GM15510 (cell line): ENCODE data around the gene EEF1A2.

Experiments
- POLR2A ChIP-seq: IDR thresholded peaks from 3 replicates; pipeline ENCODE4 v1.6.1; 2011; ENCODE audit warnings: borderline replicate concordance; ENCODE audit not compliant: insufficient read length; ENCODE audit errors: extremely low read depth

The EEF1A2 gene

DNA sequence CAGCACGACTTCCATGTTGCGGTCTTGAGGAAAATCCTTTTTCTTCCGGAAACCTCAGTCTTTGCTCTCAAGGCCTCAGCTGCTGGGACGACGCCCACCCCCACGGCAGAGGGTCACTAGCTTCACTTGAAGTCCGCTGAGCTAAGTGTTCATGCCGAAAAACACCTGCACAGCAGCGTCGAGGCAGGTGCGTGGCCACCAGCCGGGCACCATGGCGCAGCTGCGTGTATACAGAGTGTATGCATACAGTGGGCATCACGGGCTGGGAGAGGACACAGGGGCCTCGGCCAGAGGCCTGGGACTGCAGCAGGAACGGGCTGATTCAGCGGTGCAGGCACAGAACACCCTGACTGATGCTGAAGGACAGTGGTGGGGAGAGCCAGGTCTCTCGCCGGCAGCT lies 46.5 kb downstream of the EEF1A2 start:
- no peak for TF ChIP-seq POLR2A

DNA sequence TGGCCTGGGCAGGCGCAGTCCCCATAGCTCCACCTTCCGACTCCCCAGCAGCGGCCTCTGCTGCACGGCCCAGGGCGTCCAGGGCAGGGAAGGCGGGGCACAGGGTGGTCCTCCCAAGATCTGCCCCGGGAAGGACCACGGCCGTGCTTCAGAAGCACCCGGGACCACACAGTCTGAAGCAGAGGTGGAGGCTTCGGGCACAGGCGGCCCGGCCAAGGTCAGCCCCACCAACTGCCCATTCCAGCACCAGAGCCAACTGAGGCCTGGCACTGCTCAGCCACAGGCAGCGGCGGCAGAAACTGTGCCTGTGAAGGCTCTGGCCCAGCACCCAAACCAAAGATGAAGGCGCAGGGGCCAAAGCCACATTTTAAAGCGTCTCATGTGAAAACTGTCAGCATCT lies 47.1 kb downstream of the EEF1A2 start:
- TF ChIP-seq POLR2A: no peak

DNA sequence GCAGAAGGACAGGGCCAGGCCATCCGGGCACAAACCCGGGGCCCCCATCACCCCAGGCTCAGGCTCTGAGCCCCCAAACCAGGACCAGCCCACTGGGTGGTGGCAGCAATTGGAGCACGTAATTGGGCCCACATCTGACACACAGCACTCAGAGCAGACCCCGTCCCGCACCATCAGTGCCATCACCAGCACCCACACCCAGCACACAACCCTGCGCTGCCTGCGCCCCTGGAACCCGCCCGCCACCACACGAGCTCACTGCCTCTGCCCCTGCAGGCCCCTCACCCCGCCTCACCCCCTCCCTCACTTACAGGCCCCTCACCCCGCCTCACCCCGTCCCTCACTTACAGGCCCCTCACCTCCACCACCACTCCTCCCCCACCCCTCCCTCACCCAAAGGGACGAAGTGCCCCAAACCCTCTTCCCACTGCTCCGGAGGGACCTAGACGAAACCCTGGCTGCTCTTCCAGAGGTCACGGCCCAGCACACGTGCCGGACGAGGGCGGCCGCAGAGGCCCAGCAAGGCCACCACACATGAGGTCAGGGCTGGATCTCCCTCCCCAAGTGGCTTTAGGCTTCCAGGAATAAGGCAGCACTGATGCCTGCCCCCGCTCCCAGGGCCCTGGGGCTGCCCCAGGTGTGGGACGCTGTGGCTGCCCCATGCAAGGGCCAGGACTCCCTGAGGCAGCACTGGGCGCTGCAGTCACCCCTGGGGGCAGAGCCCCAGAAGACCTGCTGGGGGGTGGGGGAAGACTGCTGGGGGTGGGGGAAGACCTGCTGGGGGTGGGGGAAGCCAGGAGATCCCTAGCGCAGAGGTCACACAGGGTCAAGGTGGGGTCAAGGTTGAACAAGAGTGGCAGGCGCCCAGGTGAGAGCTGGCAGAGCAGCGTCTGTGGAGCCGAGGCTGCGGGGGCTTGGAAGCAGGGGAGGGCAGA lies 48.8 kb downstream of the EEF1A2 start:
- TF ChIP-seq POLR2A: no peak

DNA sequence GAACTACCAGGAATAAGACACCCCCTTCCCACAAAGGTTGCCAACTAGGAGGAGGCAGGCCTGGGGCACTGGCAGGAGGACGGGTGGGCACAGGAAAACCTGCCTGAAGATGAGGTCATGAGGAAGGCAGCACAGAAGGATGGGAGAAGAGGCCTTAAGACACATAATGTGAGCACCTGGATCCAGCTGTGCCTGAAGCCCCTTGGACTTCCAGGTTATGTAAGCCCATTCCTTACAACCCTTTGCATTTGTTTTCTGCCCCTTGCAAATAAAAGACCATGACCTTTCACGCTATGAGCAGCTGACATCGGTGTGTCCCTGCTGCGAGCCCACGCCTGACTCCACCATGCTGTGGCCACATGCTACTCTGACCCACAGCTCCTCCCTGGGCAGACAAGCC lies 49.9 kb downstream of the EEF1A2 start:
- TF ChIP-seq POLR2A: no peak

DNA sequence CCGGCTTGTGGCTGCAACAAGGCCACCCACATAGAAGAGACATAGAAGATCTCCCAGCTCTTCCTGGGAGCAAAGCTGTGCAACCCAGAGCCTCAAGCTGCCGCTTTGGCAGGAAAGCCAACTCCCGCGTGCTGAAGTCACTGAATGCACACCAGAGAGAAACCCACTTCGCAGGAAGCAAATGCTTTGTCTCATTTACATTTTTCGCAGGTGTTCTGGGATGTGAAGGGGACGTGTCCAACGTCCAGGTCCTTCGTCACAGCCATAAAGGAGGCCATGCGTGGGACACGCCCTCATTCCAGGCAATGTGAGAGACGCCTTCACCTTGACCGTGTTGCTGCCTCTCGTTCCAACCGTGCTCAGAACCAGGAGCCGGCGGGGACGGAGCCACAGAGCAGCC lies 50.9 kb downstream of the EEF1A2 start:
- no peak for TF ChIP-seq POLR2A

DNA sequence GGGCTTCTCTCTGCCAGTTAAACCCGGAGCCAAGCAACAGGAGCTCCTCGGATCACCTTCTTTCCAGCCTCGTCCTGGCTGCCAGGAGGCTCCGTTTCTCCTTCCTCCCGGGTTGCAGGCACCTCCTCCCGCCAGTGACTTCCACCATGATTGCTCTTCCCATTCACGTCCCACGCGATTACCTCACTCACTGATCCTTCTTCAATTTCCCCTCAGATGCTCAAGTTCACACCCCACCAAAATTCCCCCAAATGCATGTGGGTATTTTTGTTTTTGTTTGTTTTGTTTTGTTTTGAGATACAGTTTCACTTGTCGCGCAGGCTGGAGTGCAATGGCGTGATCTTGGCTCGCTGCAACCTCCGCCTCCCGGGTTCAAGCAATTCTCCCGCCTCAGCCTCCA lies 51.6 kb downstream of the EEF1A2 start:
- no peak for TF ChIP-seq POLR2A

DNA sequence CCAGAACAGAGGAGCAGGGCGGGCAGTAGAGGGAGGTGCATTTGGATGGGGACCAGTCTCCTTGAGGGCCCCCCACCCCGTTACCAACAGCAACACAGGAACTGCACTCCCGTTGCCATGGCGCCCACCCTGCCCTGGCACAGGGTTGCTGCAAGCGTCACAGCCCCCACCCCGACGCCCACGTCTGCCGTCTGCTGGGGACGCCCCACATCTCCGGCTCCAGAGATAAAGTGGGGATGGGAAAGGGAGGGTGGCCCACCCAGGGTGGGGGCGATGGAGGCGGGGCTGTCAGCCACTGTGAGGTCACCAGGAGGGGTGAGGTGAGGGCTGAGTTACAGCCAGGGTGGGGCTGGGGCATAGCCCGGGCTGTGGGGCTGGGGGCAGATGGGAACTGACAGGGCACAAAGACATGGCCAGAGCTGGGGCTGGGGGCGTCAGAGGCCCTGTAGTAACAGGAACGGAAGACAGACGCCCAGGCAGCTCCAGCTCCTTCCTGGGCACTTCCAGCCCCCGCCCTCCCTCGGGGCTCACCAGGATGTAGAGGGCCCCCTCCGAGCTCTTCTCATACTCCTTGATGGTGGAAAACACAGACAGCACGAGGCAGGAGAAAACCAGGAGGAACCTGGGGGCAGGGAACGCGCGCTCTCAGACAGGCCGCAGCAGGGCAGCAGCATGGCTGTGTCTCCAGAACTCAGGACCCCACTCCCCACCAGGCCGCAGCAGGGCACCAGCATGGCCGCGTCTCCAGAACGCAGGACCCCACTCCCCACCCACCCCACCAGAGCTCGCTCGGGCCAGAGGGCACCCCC lies 52.5 kb downstream of the EEF1A2 start:
- TF ChIP-seq POLR2A: no peak

DNA sequence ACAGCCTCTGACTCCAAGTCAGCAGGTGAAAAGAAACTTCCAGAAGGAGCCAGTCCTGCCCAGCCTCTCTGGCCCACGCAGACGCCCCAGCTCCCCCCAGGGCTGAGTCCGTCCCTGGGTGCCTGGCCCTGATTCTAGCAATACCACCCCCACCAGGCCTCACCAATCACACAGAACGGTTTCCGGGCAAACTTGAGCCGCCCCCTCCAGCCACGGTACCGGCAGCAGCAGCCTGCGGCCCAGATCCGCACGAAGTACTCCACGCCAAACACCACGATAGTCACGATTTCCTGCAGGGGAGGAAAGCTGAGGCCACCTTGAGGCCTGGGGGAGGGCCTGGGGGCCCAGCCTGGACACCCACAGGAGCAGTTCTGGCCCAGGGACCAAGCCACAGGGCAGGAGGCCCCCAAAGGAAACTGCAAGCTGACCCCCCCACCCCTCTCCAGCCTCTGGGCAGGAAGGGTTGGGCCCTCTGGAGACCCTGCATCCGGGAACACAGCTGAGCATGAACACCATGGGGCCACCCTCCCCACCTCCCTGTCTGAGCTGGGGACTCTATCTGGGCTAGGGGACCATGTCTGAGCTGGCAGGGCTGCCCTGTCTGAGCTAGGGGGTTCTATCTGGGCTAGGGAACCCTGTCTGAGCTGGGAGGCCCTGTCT lies 53.7 kb downstream of the EEF1A2 start:
- TF ChIP-seq POLR2A: no peak

DNA sequence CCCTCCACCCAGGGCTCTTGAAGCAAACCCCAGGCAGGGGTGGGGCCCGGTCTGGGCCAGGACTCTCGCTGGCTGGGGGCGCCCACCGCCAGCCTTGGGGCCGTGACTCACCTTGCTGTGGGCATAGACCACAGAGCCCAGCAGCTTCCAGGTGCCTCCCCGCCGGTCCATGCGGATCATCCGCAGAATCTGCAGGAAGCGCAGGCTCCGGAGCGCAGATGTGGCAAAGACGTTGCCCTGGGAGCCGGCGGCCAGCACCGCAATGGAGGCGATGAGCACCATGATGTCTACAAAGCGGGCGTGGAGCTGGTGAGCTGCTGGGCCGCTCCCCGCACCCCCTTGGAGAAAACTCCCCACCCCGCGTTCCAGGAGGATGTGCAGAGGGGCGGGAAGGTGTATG lies 54.3 kb downstream of the EEF1A2 start:
- TF ChIP-seq POLR2A: no peak

DNA sequence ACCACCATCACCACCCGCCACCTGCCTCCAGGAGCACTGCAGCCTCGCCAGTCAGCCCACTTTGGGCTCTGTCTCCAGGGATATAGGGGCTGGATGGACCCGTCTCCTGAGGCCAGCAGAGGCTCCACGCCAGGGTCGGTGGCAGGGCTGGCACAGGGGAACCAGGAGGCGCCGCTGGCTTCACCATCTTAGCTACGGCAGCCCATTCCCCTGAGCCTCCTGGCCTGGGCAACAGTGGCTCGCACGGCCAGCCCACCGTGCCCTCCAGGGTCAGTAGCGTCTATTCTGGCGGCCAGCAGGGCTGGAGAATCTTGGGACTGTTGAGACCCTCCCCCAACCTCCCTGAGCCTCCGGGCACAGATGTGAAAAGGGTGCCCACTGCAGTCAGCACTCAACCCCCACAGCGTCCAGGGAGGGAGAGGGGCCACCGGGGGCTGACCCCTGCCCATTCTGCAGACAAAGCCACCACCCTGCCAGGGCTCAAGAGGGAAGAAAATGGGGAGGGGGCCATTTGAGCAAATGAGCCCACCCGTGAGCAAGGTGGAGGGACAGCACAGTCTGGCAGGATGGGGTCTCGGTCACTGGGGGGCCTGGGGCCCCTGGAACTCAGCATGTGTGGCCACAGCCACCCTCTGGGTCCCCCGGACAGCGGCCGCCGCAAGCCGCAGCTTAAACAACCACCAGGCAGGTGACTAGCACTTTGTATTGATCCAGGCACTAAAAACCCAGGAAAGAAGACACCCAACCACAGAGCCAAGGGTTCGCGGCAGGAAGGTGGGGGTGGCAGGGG lies 55.1 kb downstream of the EEF1A2 start:
- TF ChIP-seq POLR2A: no peak

DNA sequence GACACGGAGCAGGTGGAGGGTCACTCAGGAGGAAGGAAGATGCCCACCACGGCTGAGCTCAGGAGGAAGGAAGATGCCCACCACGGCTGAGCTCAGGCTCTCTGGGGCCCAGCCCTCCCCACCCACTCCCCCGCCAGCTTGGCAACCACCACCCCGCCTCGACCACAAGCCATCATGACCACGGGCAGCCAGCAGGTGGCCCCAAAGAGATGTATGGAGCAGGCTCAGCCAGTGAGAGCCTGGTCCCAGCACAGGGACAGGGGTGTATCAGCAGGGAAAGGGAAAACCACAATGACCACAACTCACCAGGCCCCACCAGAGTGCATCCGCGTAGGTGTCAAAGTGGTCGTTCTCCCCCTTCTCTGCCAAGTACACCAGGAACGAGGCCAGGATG lies 56.8 kb downstream of the EEF1A2 start:
- no peak for TF ChIP-seq POLR2A

DNA sequence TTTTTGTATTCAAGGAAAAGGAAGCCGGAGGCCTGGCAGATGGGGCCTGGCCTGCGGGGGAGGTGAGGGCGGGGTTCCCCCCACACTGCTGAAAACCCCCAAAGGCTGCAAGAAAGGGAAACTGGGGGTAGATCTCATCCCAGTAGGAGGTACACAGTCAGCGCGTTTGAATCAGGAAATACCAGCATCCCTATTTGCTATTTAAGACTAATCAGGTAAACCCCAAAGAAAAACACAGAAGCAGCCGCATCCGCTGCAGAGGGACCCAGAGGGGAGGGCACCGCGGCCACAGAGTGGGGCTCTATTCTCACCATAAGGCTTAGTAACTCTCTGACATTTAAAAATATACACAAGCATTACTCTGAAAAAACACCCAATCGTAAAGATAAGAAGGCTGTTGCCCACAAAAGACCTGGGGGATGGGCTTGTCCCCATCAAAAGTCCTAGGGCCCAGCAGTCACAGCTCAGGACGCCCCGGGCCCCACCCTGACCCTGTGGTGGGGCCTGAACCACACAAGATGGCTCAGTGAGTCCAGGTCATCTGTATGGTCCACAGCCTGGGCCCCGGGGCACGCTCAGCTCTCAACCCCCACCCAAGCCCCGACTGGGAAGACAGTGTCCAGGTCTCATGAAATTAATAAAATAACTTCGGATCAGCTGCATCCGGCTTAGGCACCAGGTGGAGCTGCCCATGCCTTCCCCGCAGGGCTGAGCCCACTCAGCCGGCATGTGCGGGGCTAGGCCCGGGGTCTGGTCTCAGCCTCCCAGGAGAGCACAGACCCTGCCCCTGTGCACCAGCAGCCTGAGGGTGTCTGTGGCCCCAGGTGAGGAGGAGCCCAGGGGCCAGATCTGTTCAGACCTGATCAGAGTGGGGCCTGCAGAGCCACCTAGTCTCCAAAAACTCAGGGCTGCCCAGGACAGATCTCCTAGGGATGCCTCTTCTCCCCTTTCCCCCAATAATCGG lies 57.5 kb downstream of the EEF1A2 start:
- TF ChIP-seq POLR2A: no peak

DNA sequence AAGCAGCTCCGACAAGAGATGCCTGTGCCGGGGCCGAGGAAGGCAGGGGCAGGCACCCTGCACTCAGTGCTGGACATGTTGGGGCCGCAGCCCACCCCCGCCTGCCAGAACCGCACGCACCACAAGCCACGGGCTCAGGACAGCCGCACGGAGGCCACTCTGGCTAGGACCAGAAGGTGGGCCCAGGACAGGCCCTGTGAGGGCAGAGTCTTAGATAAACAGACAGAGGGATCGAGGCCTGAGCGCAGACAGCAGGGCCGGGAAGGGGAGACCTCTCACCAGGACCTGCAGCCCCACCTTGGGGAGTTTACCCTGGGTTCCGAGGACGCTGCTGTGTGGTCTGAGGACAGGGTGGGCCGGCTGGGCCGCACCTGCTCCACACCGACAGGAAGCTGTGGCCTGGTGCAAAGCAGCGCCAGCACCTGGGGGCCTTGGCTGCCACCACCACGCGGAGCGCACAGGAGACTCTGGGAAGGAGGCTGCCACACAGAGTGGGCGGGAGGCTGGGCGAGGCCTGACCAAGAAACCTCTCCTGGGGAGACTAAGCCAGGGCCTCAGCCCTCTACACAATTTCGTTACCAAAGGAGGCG lies 58.4 kb downstream of the EEF1A2 start:
- TF ChIP-seq POLR2A: no peak
